ENCODE measurements around the gene GPR3.

Gene GPR3

GRCh38 chr1:27392096-27392777 lies at the start of gene GPR3:
Gene GPR3, plus strand, starts transcription at chr1:27392622. Its CDS starts 1,177 bp downstream, at chr1:27393799.
- Histone ChIP-seq H2AFZ (peak within 1 kb of the TSS; percentile 68), H3K27ac (peak within 1 kb of the TSS; percentile 71), H3K4me1 (peaks cover 4% of the 10 kb centered on the region), H3K9ac (no peak within 1 kb of the TSS), H3K27me3 (ENCODE audit: control insufficient read depth, insufficient read depth, low read length) (no peaks in the 10 kb centered on the region), H3K4me3 (ENCODE audit: low read depth, low read length) (peak within 1 kb of the TSS; percentile 55), H3K36me3 (ENCODE audit: control insufficient read depth, insufficient read depth, low read length) (no peaks in the 10 kb centered on the region), H3K79me2 (no peaks in the 10 kb centered on the region), H3K4me2 (ENCODE audit: low read length) (peak within 1 kb of the TSS; percentile 88), H3K9me3 (ENCODE audit: control insufficient read depth, low read length) (no peaks in the 10 kb centered on the region)
- peak; percentile 47 for TF ChIP-seq CTCF (IDR thresholded peaks at IDR 0.05)

- TF ChIP-seq CTCF (IDR thresholded peaks at IDR 0.05): no peak
- Histone ChIP-seq H3K4me2 (ENCODE audit: low read length) (peak overlapping the region; percentile 65), H3K4me1 (no peaks in the 10 kb centered on the region), H3K27ac (no peak overlapping the region), H3K4me3 (ENCODE audit: low read depth, low read length) (peak overlapping the region; percentile 60), H2AFZ (no peak overlapping the region), H3K79me2 (no peaks in the 10 kb centered on the region), H3K36me3 (ENCODE audit: control insufficient read depth, insufficient read depth, low read length) (no peaks in the 10 kb centered on the region), H3K9ac (no peak overlapping the region), H3K27me3 (ENCODE audit: control insufficient read depth, insufficient read depth, low read length) (no peaks in the 10 kb centered on the region), H3K9me3 (ENCODE audit: control insufficient read depth, low read length) (no peaks in the 10 kb centered on the region)
These were observed 49.4 kb upstream of the GPR3 start for GRCh38 chr1:27342778-27343638.

GRCh38 chr1:27343639-27344025 lies 48.8 kb upstream of the GPR3 start:
- Histone ChIP-seq H2AFZ (no peak overlapping the region), H3K9me3 (ENCODE audit: control insufficient read depth, low read length) (no peaks in the 10 kb centered on the region), H3K27me3 (ENCODE audit: control insufficient read depth, insufficient read depth, low read length) (no peaks in the 10 kb centered on the region), H3K4me3 (ENCODE audit: low read depth, low read length) (peak overlapping the region; percentile 60), H3K9ac (no peak overlapping the region), H3K27ac (no peak overlapping the region), H3K4me1 (no peaks in the 10 kb centered on the region), H3K79me2 (no peaks in the 10 kb centered on the region), H3K36me3 (ENCODE audit: control insufficient read depth, insufficient read depth, low read length) (no peaks in the 10 kb centered on the region), H3K4me2 (ENCODE audit: low read length) (peak overlapping the region; percentile 65)
- no peak for TF ChIP-seq CTCF (IDR thresholded peaks at IDR 0.05)

- Histone ChIP-seq H3K9ac (no peak overlapping the region), H3K9me3 (ENCODE audit: control insufficient read depth, low read length) (no peaks in the 10 kb centered on the region), H3K27me3 (ENCODE audit: control insufficient read depth, insufficient read depth, low read length) (no peaks in the 10 kb centered on the region), H3K4me1 (no peaks in the 10 kb centered on the region), H3K79me2 (no peaks in the 10 kb centered on the region), H3K36me3 (ENCODE audit: control insufficient read depth, insufficient read depth, low read length) (no peaks in the 10 kb centered on the region), H3K27ac (no peak overlapping the region), H3K4me3 (ENCODE audit: low read depth, low read length) (no peak overlapping the region), H2AFZ (no peak overlapping the region), H3K4me2 (ENCODE audit: low read length) (no peak overlapping the region)
- no peak for TF ChIP-seq CTCF (IDR thresholded peaks at IDR 0.05)
These were observed 47.1 kb upstream of the GPR3 start for GRCh38 chr1:27345272-27345671.
